ENCODE results near the gene ADGRV1.
"Not testable (repeated sequence)": the region's sequence is repeated elsewhere in the genome, so short reads cannot be mapped to it uniquely, and the experiment has no call there.

ADGRV1 gene

GRCh38 chr5:90949469-90950358 is 391.1 kb downstream of the ADGRV1 start:
- FAIRE-seq = peak; percentile 82

GRCh38 chr5:90955001-90955635 is 396.5 kb downstream of the ADGRV1 start:
- FAIRE-seq = no peak

GRCh38 chr5:90956511-90957097 is 398.0 kb downstream of the ADGRV1 start:
- no peak for FAIRE-seq

DNA sequence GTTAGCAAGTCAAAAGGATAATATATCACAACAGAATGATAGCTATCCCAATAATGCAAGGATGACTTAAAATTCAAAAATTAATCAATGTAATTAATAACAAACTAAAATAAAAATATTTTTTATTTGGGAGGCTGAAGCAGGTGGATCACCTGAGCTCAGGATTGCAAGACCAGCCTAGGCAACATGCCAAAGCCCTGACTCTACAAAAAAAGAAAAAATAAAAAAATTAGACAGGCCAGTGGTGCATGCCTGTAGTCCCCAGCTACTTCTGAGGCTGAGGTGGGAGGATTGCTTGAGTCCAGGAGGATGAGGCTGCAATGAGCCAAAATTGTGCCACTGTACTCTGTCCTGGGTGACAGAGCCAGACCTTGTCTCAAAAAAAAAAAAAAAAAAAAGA is 399.3 kb downstream of the ADGRV1 start:
- no peak for FAIRE-seq

- no peak for FAIRE-seq
Measured at GRCh38 chr5:90959262-90959661, 400.7 kb downstream of the ADGRV1 start.

DNA sequence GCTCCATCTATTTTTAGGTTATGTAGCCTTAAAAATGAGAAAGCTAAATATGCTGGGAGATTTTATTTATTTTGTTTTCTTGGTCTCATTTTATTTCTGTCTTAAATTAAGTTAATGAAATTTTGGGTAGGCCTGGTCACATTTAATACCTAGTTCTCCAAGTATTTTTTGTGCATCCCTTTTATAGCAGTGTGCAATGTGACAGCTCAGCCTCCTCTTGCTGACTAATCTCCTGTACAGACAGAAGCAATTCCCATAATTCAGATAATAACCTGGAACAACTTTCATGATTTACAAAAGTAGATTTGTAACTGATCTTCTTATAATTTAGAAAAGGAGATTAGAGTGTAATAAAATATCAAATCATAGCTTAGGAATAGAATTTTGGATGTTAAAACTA is 403.9 kb downstream of the ADGRV1 start:
- no peak for FAIRE-seq

- FAIRE-seq = no peak
Measured at GRCh38 chr5:90965110-90965685, 406.6 kb downstream of the ADGRV1 start.

- no peak for FAIRE-seq
Measured at GRCh38 chr5:90967443-90967842, 408.8 kb downstream of the ADGRV1 start.

DNA sequence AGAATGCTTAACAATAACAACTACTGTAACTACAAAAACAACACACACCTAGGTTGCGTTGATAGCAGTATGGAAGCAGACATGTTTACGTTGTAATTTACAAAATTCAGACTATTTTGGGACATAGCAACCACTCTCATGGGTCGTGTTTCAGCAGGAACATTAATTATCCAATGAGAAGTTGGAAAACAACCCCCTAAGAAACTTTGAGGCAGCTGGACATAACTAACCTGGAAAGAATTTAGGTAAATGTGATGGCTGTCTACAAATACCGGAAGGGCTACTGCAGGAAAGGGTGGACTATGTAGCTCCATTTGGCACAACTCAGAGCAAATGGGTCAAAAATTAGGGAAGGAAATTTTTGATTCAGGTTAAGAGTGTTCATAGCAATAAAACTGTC is 409.3 kb downstream of the ADGRV1 start:
- FAIRE-seq = no peak

GRCh38 chr5:90968319-90968718 is 409.7 kb downstream of the ADGRV1 start:
- FAIRE-seq = no peak

- FAIRE-seq = not testable (repeated sequence)
Measured at GRCh38 chr5:90969945-90970344, 411.3 kb downstream of the ADGRV1 start.

DNA sequence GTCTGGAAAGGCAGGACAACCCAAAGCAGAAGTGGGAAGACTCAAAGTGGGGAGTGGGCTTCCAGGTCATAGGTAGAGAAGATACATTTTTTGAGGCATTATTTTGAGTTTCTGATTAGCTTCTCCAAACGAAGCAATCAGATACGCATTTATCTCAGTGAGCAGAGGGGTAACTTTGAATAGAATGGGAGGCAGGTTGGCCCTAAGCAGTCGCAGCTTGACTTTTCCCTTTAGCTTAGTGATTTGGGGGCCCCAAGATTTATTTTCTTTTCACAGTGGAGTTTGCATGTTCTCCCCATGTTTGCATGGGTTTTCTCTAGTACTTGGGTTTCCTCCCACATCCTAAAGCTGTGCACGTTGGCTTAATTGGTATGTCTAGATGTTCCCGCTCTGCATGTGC is 422.6 kb downstream of the ADGRV1 start:
- no peak for FAIRE-seq

- no peak for FAIRE-seq
Measured at GRCh38 chr5:90981821-90982220, 423.2 kb downstream of the ADGRV1 start.

GRCh38 chr5:90982576-90982975 is 424.0 kb downstream of the ADGRV1 start:
- FAIRE-seq = no peak

- FAIRE-seq = no peak
Measured at GRCh38 chr5:90983148-90983547, 424.6 kb downstream of the ADGRV1 start.

DNA sequence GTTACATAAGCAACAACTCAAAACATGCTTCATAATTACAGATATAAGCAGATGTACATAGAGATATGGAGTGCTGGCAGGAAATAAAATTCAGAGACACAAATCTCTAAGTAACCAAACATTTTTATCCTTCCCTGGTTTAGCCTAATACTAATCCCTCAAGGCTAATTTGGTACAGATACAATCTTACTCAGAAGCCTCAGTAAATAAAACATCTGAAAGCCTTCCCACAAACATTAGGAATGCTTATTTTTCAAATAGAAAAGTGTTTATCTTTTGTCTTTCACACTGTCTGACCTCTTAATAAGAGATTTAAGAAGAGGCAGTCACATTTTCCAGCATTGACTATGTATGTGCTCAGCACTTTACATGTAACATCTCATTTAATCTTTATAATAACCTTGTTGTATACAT is 425.1 kb downstream of the ADGRV1 start:
- no peak for FAIRE-seq

DNA sequence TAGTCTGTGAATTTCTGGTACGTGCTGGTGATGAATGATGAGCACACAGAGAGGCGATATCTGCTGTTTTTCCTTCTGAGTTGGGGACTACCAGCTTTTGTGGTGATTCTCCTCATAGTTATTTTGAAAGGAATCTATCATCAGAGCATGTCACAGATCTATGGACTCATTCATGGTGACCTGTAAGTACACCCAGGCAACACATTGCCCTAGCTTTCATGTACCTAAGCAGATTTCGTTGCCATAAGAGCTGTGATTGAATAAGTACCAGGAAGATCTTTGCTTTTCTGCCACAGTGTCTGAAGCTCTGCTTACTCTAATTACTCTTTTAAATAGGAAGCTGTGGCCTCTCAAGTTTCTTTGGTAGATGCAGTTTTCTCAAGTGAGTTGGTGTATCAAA is 426.7 kb downstream of the ADGRV1 start:
- no peak for FAIRE-seq

DNA sequence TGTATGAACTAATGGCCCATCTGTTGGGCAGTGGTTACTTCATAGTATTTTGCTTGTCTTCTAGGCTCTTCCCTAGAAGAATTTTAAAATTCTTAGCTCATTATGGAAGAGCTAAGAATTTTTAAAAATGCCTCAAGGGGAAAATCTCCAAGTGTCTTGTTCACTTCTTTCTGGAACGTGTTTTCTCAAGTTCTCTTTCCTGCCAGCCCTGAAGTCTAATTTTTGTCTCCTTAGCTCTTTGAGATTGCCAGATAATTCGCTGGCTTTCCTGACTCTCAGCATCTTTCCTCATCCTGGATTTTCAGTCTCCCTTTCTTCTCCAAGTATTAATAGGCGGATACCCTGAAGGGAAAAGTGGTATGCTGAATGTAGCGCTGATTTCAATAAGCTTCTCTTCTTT is 429.1 kb downstream of the ADGRV1 start:
- FAIRE-seq = no peak

- no peak for FAIRE-seq
Measured at GRCh38 chr5:90991201-90991600, 432.6 kb downstream of the ADGRV1 start.

- no peak for FAIRE-seq
Measured at GRCh38 chr5:90994796-90995195, 436.2 kb downstream of the ADGRV1 start.

GRCh38 chr5:90996089-90996488 is 437.5 kb downstream of the ADGRV1 start:
- no peak for FAIRE-seq

GRCh38 chr5:90997082-90997481 is 438.5 kb downstream of the ADGRV1 start:
- FAIRE-seq = no peak

- FAIRE-seq = no peak
Measured at GRCh38 chr5:91000743-91001142, 442.1 kb downstream of the ADGRV1 start.

DNA sequence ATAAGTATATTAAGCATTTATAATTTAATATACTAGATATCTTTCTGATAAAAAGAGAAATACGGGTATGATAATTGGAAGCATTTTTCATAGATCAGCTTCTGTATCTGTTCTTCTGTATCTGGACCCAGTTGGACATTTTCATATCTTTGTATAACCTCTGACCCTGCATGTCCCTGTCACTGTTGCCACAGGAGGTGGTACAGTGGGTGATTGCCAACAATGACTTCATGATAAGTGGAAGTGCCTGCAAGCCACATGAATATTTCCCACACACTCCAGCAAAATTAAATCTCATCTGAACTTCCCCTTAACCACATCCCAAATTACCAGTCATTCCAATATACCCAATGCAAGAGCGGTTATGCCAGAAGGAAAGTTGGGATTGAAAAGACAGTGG is 448.1 kb downstream of the ADGRV1 start:
- no peak for FAIRE-seq
